GM12801 (cell line): ENCODE results near the gene DDB1.

ENCODE experiments used
- CTCF ChIP-seq: IDR thresholded peaks from one replicate; pipeline ENCODE4 v1.5.1; 2011; ENCODE audit warnings: control low read depth; ENCODE audit not compliant: insufficient read length; ENCODE audit errors: extremely low read depth

Gene DDB1

GRCh38 chr11:61370349-61371005 is 37.6 kb upstream of the DDB1 start:
- TF ChIP-seq CTCF: no peak

- TF ChIP-seq CTCF: no peak
Measured at GRCh38 chr11:61369372-61370348, 36.8 kb upstream of the DDB1 start.

- TF ChIP-seq CTCF: no peak
Measured at GRCh38 chr11:61368646-61369045, 35.7 kb upstream of the DDB1 start.

- TF ChIP-seq CTCF: no peak
Measured at GRCh38 chr11:61367406-61367805, 34.5 kb upstream of the DDB1 start.

- TF ChIP-seq CTCF: no peak
Measured at GRCh38 chr11:61364012-61364675, 31.2 kb upstream of the DDB1 start.

GRCh38 chr11:61362542-61362875 is 29.6 kb upstream of the DDB1 start:
- TF ChIP-seq CTCF: no peak
